ENCODE measurements around the gene SNHG17.
"Not testable (repeated sequence)": the region's sequence is repeated elsewhere in the genome, so short reads cannot be mapped to it uniquely, and the experiment has no call there.

SNHG17 gene

DNA sequence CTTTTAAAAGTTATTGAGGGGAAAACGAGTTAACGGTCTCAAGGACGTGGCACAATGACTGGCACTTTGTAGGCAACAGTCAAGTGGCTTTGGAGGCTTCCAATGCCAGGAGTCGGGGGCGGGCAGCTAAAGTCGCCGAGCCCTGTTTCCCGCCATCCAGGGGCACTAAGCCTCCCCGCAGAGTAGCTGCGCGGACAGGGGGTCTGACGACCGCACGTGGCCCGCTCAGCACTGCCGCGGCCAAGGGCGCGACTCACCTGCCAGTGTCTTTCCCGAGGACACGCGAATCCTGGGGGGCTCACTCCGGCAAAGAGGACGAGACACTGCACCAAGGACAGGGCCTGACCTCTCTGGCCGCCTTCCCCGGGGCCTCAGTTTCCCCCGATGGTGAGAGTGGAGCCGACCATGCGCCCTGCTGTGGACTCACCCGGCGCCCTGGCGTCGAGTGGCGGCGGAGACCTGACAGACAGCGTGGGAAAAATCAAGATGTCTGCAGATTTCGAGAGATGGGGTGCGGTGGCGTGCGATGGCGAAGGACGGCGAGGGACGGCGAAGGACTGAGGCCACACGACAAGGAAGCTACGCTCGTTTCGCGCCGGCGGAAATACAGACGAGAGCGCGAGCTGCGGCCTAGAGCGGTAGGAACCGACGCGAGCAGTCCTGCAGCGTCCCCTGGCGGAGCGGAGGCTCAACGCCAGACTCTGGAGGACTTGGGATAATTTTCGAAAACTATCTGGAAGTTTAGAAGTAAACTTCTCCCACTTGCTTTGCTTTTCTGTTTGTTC is at the start of gene SNHG17:
SNHG17 (minus strand) TSS at position 559 of the 785 bp plus-strand sequence.
- peak; percentile 61 for DNase-seq

DNA sequence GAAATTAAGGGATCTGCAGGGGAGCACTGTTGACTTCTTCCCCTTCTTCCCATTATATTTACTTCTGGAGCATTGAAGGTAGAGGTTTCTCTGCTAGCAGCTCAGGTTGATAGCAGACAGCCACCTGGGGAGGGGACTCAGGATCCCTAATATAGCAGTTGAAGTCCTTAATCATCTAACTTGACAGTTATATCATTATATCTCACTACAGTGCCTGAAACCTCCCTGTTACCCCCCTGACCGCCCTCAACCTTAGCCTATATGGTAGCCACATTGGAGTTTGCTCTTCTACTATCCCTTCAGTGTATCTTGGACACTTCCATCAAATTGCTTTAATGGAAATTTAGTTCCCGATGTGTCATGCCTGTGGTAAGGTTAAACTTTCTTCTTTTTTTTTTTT is 44.5 kb upstream of the SNHG17 start:
- no peak for DNase-seq

DNA sequence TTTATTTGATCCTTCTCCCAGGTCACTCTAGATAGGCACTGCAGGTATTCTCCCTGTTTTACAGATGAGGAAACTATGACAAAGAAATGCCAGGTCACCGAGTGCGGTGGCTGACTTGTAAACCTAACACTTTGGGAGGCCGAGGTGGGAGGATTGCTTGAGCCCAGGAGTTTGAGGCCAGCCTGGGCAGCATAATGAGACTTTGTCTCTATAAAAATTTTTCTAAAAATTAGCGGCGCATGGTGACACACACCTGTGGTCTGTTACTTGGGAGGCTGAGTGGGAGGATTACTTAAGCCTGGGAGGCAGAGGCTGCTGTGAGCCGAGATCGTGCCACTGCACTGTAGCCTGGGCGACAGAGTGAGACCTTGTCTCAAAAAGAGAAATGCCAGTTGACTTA is 42.6 kb upstream of the SNHG17 start:
- no peak for DNase-seq

DNA sequence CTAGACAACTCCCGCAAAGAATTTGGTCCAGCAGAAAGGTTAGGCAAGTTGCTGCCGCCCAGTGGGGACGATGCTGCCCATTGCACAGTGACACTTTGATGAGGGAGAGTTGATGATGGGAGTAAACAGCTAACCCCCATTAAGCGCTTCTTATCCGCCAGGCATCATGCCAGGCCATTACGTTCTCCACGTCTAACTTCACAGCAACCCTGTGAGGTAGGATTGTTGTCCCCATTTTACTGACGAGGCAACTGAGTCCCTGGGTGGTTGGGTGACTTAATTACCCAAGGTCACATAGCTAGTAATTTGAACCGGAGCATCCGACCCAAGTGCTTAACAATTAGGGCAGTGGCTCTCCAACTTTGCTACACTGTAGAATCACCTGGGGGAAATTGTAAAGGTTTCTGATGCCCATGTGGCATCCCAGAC is 38.3 kb upstream of the SNHG17 start:
- no peak for DNase-seq

DNA sequence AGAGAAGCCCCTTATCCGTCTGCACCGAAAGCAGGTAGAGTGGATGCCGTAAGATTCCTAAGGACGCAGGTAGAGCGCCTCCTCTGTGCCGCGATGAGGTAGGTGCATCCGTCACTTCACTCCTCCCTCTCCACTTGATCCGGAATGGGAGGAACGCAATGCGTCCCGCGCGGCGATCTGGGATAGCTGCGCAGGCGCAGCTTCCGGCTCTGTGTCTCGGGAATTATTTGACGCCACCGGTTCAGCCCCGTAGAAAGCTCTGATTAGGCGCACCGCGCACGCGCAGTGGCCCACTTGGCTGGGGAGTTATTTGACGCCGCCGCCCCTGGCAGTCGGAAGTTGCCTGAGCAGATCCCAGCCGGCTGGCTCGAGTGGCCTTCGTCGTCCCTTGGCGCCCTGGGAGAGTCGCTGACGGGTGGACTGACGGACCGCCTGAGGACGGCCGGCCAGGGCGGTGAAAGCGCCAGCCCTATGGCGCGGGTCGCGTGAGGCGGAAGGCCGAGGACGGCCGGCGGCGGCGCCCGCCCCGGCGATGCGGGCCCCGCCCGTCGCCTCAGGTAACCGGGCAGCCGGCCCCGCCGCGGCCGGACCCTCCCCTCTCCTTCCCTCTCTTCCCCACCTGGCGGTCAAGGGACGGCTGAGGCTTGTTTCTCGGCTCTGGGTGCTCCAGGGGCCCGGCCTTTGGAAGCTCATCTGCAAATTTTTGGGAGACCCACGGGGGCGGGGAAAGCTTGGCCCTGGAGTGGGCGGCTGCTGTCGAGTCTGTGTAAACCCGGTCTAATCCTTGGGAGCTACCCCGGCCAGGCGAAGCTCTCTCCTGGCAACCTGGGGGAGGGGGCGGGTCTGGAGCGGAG is 37.6 kb upstream of the SNHG17 start, which contains the start of gene RALGAPB:
RALGAPB (plus strand) TSS at position 331 of the 854 bp plus-strand sequence. CDS start 15,590 bp downstream, outside the sequence.
- peak; percentile 97 for DNase-seq

DNA sequence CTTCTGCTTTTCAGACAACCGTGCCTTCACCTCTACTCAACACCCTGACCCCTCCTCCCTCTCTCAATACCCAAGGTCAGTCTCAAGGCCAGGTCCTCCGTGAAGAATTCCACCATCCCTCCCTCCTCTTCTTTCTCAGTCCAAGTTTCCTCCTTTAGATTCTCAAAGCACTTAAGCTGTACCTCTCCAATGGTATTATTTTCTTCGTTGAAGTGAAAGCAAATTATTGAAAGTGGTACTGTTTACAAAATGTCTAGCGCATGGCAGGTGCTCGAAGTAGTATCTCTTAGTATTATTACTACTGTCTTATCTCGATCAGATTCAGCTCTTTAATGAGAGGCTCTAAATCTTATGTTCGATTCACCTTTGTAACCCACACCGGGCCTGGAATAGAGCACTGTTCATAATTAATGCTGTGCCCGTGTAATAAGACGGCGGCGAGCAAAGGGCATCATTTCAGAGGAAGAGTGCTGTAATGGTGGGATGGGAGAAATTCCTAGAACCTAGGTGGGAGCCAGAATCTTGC is 36.9 kb upstream of the SNHG17 start:
- DNase-seq, result no peak

GRCh38 chr20:38471245-38471644 is 36.1 kb upstream of the SNHG17 start:
- DNase-seq, result no peak

DNA sequence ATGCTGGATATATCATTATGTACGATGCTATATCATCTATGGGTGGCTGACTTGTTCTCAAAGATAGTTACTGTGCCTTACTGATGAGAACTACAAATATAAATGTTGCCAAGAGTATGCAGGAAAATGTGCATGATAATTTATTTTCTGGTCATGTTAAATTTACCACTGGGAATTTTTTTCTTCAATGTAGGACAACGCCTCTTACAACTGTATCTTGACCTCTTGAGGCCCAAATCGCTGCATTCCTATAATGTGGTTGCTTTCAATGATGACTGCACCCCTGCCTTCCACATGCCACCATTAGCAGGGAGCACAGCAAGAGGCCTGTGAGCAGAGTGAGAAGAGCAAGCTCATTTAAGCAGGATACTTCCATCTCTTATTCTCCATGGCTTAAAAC is 31.9 kb upstream of the SNHG17 start:
- DNase-seq, result no peak

GRCh38 chr20:38466171-38466570 is 31.0 kb upstream of the SNHG17 start:
- no peak for DNase-seq

DNA sequence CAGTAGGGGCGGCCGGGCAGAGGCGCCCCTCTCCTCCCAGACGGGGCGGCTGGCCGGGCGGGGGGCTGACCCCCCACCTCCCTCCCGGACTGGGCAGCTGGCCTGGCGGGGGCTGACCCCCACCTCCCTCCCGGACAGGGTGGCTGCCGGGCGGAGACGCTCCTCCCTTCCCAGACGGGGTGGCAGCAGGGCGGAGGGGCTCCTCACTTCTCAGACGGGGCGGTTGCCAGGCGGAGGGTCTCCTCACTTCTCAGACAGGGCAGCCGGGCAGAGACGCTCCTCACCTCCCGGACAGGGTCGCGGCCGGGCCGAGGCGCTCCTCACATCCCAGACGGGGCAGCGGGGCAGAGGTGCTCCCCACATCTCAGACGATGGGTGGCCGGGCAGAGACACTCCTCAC is 26.4 kb upstream of the SNHG17 start:
- DNase-seq, result not testable (repeated sequence)

- DNase-seq, result not testable (repeated sequence)
These were observed 26.0 kb upstream of the SNHG17 start for GRCh38 chr20:38461167-38461566.

- not testable (repeated sequence) for DNase-seq
These were observed 25.5 kb upstream of the SNHG17 start for GRCh38 chr20:38460631-38461030.

- no peak for DNase-seq
These were observed 25.0 kb upstream of the SNHG17 start for GRCh38 chr20:38460040-38460623.

GRCh38 chr20:38458314-38458713 is 23.2 kb upstream of the SNHG17 start:
- DNase-seq, result no peak

DNA sequence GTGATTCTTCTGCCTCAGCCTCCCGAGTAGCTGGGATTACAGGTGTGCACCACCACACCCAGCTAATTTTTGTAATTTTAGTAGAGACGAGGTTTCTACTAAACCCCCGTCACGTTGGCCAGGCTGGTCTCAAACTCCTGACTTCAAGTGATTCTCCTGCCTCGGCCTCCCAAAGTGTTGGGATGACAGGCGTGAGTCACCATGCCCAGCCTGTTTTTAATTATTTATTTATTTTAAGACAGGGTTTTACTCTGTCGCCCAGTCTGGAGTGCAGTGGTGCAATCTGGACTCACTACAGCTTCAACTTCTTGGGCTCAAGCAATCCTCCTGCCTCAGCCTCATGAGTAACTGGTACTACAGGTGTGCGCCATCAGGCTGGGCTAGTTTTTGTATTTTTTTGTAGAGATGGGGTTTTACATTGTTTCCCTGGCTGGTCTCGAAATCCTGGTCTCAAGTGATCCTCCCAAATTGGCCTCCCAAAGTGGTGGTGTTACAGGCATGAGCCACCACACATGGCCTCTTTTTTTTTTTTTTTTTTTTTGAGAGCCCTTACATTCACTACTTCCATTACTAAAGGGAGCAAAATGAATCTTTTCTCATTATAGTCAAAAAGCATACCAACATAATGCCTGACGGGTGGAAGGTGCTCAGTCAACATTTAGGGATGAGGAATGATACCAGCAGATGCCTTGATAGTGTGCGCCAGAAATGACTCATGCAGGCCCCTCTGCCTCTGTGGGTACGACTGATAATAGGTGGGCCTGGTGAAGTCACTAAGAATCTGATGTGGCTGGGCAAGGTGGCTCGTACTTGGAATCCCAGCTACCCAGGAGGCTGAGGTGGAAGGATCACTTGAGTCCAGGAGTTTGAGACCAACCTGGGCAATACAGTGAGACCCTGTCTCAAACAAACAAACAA is 19.7 kb upstream of the SNHG17 start:
- no peak for DNase-seq

GRCh38 chr20:38453941-38454340 is 18.8 kb upstream of the SNHG17 start:
- no peak for DNase-seq

GRCh38 chr20:38452880-38453624 is 17.9 kb upstream of the SNHG17 start:
- no peak for DNase-seq

DNA sequence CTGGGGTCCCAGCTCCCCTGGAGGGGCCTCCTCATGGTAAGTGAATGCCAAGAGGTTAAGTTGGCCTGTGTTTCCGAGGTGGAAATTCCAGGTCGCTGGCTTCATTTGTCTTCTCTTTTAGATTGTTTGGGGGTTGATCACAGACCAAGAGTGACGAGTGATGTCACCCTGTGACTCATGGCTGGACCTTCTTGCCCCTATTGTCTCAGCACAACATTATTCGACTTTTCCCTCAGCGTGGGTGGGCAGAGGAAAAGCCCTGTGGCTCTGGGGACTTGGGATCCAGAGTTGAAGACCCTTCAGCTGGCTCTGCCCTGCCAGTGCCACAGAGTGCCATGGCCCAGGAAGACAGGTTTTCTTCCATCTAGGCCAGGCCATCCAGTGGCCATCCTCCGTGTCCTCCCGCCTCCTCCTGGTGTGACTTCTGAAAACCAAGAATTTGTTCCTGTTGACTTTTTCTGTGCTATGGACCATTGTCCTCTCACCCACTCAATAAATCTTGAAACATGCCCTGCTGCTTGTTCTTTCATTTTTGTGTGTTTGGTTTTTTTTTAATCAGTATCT is 15.4 kb upstream of the SNHG17 start:
- no peak for DNase-seq

GRCh38 chr20:38449046-38449445 is 13.9 kb upstream of the SNHG17 start:
- DNase-seq, result no peak

- DNase-seq, result no peak
These were observed 13.0 kb upstream of the SNHG17 start for GRCh38 chr20:38447931-38448675.

Data from NCI-H2081 treated with DMSO at 0.1 percent for 48 hours (cell line).